Measurements from ENCODE around the gene CASZ1.

Gene CASZ1

DNA sequence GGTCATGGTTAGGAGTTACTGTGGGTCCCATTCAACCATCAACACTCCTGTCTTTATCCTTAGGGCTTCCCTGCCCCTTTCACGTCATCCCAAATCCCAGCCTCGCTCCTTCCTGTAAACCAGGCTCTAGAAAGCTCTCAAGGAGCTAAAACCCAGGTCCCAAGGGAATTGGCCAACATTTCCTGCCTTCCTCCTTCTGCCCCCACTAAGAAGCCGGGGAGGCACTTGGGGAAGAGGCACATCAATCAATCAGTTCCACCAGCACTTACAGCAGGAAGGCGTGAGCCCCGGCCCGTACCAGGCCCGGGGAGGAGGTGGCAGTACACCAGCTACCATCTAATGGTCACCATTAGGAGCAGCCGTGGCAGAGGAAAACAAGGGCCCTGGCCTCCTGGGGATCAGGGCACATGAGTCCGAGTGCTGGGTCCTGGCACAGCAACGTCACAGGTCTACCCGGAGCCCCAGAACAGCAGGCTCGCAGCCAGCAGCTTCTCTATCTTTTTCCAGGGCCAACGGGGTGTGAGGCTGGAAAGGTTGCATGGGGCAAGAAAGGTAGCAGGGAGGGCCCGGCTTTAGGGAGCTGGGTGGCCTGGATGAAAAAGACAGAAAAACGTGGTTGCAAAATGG lies 108.6 kb downstream of the CASZ1 start:
- no peak for DNase-seq (ENCODE audit: low read depth, low spot score)

GRCh38 chr1:10687251-10687651 lies 109.2 kb downstream of the CASZ1 start:
- no peak for DNase-seq (ENCODE audit: low read depth, low spot score)

DNA sequence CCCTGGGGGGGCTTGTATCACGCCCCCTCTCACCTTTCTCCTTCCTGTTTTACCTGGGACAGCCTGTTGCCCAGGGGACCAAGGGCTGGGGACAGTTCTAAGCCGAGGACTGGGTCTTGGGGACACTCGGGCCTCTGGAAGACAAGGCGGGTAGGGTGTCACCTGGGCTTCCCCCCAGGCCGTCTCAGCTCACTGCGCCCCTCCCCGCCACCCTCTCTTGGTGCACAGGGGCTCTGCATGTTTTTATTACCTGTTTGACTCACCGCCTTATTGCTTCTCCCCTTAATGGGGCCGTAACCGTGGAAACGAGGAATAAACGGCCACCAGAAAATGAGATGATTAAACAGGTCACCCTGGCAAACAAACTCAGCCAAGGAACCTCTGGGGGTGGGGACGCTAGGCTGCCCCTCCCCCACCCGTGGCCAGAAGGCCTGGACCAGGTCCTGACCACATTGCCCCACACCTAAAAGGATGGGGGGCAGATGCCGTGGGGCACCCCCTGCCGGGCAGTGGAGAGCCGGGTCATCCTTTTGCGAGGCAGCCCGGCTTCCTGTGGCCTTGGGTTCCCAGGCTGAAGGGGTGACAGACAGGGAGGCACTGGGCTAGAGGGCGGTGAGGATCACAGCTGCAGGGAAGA lies 109.9 kb downstream of the CASZ1 start:
- DNase-seq (ENCODE audit: low read depth, low spot score): no peak

GRCh38 chr1:10685808-10686403 lies 110.5 kb downstream of the CASZ1 start:
- DNase-seq (ENCODE audit: low read depth, low spot score): no peak

DNA sequence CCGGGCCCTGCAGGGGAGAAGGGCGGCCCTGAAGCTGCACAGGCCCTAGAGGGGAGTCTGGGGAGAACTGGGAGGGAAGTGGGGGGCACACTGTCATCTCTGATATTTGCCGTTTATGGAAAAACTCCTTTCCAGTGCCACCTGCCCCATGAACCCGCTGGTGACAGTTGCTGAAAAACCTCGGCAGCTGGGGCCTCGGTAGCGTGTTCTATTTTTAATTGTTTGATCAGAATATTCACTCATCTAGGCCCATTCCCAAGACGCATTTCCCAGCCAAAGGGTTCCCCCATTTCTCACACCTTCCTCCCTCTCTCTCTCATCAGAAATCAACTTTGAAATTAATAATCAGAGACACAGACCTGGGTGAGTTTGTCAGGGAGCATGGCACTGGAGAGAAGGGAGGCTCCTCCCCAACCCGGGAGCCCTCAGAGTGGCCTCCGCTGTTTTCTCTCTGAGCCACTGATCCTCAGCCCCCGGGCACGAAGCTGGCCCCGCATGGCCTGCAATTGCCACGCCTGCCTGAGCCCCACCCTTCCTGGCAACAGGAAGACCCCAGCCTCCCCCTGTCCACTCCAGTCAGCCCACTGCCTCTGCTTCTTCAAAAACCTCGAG lies 111.1 kb downstream of the CASZ1 start:
- DNase-seq (ENCODE audit: low read depth, low spot score): no peak

DNA sequence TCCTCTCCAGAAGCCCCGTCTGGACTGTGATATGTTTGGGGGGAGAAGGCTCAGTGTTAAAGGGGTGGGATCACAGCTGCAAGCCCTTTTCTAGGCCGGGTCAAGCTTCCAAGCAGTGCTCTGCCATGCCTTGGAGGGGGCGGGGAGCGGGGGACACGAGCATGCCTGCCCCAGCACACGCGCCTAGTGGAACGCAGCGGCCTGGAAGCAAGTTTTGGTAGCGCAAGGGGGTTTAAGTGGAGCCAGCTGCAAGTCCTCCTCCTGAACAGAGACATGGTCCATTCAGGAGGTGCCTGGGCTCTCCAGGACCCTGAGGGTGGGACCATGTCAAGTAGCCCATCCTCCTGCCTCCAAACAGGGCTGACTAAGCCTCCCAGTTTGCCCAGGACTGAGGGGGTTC lies 112.2 kb downstream of the CASZ1 start:
- DNase-seq (ENCODE audit: low read depth, low spot score): no peak

DNA sequence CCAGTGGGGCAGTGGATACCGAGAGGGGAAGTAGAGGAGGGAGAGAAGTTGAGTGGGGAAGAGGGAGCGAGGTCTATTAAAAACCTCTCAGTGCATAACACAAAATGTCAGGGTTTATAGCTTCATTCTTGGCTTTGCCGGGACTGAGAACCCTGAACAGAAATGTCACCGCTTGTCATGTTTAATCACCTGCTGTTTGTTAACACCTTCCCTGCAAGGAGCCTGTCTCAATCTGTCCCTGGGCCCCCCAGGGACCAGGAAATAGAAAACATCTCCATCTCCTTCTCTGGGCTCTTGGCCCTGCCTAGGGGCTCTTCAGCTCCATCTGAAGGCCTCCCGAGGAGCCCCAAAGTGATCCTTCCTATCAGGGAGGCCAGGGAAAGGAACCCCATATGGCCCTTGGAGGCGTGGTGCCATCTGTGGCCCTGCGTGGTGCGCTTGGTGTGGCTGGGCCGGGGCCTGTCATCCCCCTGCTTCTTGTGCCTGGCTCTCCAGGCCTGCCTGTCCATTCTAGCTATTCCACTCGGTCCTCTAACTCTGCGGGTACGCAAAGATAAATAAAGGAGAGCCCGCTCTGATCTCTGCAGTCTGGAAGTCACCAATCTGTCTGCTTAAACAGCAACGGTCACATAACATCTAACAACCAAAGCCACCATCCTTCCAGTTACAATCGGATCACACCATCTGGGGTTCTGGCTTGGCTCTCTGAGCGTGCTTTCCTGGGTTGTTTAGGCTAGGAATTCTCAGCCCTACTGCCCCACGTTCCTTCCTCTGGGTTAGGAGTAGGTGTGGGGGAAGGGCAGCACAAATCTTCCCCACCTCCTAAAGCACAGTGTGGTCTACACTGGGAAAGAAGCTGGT lies 113.8 kb downstream of the CASZ1 start:
- no peak for DNase-seq (ENCODE audit: low read depth, low spot score)

DNA sequence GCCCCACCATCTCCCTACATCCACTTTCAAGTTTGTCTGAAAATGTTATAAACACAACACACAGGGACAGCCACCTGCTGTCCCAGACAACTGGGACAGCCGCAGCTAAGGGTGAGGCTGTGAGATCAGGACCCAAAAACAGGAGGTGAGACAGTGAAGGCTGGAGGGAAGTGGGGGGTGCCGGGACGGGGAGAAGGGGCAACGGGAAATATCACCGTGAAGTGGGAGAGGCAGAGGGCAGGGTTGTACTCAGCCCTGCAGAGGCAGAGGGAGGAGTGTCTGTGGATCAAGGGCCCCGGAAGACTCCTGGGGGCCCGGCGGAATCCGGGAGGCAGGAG lies 114.4 kb downstream of the CASZ1 start:
- no peak for DNase-seq (ENCODE audit: low read depth, low spot score)

DNA sequence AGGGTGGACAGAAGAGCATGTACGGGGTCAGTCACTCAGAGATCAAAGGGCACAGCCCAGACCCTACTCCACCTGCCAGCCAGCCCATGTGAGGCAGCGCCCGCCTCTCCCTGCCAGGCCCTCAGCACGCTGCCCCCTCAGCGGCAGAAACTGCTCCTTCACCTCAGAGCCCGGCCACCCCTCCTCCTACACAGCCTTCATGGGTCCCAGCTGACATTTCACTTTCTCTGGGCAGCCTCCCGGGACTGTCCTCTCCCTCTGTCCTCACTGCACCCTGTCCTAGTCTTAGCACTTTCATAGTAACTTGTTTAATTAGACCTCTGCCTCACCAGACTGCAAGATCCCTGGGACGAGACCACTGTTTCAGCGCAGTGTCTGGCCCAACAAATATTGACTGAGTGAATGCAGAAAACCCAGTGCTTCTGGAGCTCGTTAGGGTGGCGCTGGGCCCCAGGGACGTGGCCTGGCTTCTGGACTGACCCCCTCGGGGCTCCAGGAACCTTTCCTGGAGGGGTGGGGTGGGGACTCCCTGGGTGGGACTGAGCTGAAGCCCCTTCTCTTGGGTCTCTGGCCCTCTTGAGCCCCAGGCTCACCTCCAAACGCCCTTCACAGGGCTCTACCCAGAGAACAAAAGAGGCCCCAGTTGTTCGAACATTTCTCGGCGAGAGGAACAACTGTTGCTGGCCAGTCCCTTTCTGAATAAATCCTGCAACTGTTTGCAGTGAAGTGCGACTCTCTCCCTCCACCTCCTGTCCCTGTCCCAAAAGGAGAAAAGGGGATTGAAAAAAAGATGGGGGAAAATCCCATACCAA lies 114.9 kb downstream of the CASZ1 start:
- no peak for DNase-seq (ENCODE audit: low read depth, low spot score)

- no peak for DNase-seq (ENCODE audit: low read depth, low spot score)
These were observed 116.0 kb downstream of the CASZ1 start for GRCh38 chr1:10680487-10680886.

- DNase-seq (ENCODE audit: low read depth, low spot score): no peak
These were observed 116.8 kb downstream of the CASZ1 start for GRCh38 chr1:10679496-10680220.

DNA sequence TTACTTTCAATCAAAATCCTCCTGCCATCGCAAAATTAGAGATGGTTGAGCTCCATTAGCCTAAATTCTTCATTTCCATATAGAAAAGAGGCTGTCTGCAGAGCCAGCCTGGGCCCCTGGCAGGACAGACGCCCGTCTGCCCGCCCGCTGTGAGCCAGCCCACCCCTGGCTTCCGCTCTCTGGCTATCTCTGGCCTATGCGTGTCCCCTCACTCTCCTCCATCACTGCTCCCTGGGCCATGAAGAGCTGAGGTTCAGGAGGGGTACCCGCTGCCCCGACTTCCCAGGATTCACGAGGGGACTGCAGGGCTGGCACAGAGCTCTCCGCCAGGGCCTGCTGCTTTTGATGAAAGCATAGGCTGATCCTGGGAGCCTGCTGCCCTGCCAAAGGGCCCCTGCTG lies 117.6 kb downstream of the CASZ1 start:
- DNase-seq (ENCODE audit: low read depth, low spot score): no peak

GRCh38 chr1:10678402-10678801 lies 118.0 kb downstream of the CASZ1 start:
- DNase-seq (ENCODE audit: low read depth, low spot score): no peak

DNA sequence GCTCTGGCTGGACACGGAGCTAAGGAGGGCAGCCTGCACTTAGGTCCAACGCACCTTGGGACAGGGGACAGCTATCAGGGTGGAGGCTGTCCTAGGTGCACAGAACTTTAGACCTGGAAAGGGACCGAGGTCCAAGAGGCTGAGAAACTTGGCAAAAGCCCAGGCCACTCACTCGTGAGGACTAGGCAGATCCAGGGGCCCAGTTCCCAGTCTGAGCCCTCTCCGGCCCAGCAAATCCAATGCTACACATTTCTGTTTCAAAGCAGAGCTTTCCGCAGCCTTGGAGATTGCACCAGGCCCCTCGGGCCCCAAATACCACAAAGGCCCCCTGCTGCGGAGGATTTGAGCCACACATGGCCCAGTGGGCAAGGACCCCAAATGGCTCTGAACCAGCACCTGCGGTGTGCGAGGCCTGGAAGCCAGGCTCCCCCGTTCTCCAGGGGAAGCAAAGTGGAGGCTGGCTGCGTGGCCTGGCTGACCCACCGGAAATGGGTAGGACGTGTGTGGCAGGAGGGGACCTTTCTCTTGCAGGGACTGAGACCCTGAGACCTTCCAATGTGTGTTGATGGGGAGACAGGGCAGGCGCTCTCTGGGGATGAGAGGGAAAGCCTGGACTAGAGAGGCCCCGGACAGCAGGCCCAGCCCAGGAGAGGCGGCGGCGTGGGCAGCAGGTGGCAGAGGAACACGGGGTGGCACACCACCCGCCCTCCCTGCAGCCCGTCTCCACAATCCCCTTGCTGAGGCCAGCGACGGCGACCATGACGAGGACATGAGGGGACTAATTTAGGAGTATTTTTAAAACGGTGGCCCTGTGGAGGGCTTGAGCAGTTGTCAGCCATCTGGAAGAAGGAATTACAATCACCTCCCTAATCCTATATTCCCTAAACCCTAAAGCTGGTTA lies 118.7 kb downstream of the CASZ1 start:
- DNase-seq (ENCODE audit: low read depth, low spot score): no peak

DNA sequence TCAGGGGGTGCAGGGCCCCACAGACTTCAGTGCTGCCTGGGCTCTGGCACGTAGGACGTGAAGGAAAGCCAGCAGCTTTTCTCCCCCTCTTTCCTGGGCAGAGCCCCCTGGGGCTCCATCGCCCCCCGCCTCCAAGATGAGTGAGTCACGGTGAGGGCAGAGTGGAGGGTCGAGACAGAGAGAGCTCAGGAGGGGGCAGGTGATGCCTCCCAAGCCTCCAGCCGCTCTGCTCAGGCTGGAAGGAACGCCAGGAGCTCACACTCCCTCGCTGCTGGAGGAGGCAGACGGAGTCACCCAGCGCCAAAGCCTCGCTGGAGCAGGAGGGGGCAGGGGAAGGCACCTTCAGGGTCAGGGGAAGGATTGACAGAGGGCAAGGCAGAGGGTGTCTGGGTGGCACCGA lies 119.5 kb downstream of the CASZ1 start:
- no peak for DNase-seq (ENCODE audit: low read depth, low spot score)

- DNase-seq (ENCODE audit: low read depth, low spot score): no peak
These were observed 120.6 kb downstream of the CASZ1 start for GRCh38 chr1:10675813-10676212.

DNA sequence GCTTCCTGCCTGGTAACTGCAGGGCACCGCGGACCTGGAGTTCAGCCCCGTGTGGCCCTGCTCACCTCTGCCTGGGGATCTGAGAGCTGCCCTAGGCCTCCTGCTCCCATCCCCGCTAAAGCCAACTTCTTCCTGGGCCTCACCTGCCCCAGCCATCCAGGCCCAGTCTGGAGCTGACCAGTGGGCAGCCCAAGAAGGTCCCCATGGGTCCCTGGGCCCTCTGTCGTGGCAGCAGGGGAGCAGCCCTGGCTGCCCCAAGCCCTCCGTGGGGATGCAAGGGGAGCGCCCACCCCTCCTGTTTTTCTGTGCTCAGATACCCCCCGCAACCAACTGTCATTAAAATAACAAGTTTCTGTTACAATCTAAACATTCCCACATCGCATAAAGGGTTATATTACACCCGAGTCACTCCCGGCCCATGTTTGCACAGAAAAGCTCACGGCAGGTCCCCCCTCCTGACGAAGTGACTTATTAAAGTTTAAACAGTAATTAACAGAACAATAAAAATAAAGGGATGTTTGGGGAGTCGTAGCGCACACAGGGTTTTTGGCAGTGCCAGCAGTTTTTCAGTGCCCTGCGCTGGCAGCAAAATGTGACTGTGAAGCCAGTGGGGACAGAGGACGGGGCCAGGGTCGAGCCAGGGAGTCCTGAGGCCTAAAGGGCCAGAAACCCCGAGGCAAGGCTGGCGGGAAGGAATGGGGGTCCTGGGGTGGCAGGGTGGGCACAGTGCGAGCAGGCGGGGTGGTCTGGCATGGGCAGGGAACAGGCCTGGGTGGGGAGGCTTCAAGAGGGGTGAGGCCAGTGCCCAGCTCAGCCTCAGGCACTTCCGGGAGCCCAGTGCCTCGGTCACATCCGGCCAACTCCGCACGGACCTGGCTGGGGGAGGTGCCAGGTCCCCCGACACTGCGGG lies 121.5 kb downstream of the CASZ1 start:
- no peak for DNase-seq (ENCODE audit: low read depth, low spot score)

GRCh38 chr1:10674222-10674621 lies 122.2 kb downstream of the CASZ1 start:
- DNase-seq (ENCODE audit: low read depth, low spot score): no peak

Measured in activated naive CD8-positive, alpha-beta T cell treated with anti-CD3 and anti-CD28 coated beads, Interleukin-2, amount 50 U/mL, for 16 hours (primary cell).